ENCODE data around the gene KRT6C.

- TF ChIP-seq CTCF (IDR thresholded peaks at IDR 0.05; ENCODE audit: low read depth, low read length) (no peak), EZH2phosphoT487 (IDR thresholded peaks at IDR 0.05; ENCODE audit: low read depth) (no peak)
These were observed 46.4 kb upstream of the KRT6C start, which contains the start of gene KRT5 for GRCh38 chr12:52519826-52520662.

Data from OCI-LY3 (cell line).